ENCODE measurements around the gene JAML.

- TF ChIP-seq CTCF (IDR thresholded peaks at IDR 0.05) (no peak), POLR2AphosphoS5 (IDR thresholded peaks at IDR 0.05) (no peak), EP300 (IDR thresholded peaks at IDR 0.05) (no peak), POLR2A (IDR thresholded peaks at IDR 0.05) (no peak)
These were observed 12.6 kb downstream of the JAML start for GRCh38 chr11:118212131-118212725.

Measured in sigmoid colon (tissue), 4 donors.